ENCODE data around the gene RPL35.

Gene RPL35

GRCh38 chr9:124871156-124871561 is 9.4 kb upstream of the RPL35 start:
- no peaks in the 10 kb centered on the region for H3K27me3 ChIP-seq (ENCODE audit: control insufficient read depth, insufficient read depth, low read length)
- no peak overlapping the region for H2AFZ ChIP-seq
- no peak overlapping the region for H3K9ac ChIP-seq
- no peak overlapping the region for H3K4me2 ChIP-seq (ENCODE audit: low read length)
- no peak overlapping the region for H3K27ac ChIP-seq
- H3K4me3 ChIP-seq (ENCODE audit: low read depth, low read length): no peak overlapping the region
- no peaks in the 10 kb centered on the region for H3K36me3 ChIP-seq (ENCODE audit: control insufficient read depth, insufficient read depth, low read length)
- H3K9me3 ChIP-seq (ENCODE audit: control insufficient read depth, low read length): no peaks in the 10 kb centered on the region
- TF ChIP-seq CTCF (IDR thresholded peaks at IDR 0.05): no peak
- peaks cover 15% of the 10 kb centered on the region for H3K79me2 ChIP-seq
- H3K4me1 ChIP-seq: peaks cover 2% of the 10 kb centered on the region

GRCh38 chr9:124870723-124871122 is 9.0 kb upstream of the RPL35 start:
- Histone ChIP-seq H3K79me2 (peaks cover 15% of the 10 kb centered on the region), H3K27me3 (ENCODE audit: control insufficient read depth, insufficient read depth, low read length) (no peaks in the 10 kb centered on the region), H3K4me1 (peaks cover 2% of the 10 kb centered on the region), H2AFZ (no peak overlapping the region), H3K4me3 (ENCODE audit: low read depth, low read length) (peak overlapping the region; percentile 85), H3K4me2 (ENCODE audit: low read length) (peak overlapping the region; percentile 92), H3K27ac (peak overlapping the region; percentile 42), H3K9ac (no peak overlapping the region), H3K9me3 (ENCODE audit: control insufficient read depth, low read length) (no peaks in the 10 kb centered on the region), H3K36me3 (ENCODE audit: control insufficient read depth, insufficient read depth, low read length) (no peaks in the 10 kb centered on the region)
- no peak for TF ChIP-seq CTCF (IDR thresholded peaks at IDR 0.05)

- H3K27me3 ChIP-seq (ENCODE audit: control insufficient read depth, insufficient read depth, low read length): no peaks in the 10 kb centered on the region
- TF ChIP-seq CTCF (IDR thresholded peaks at IDR 0.05): no peak
- H3K4me2 ChIP-seq (ENCODE audit: low read length): peak overlapping the region; percentile 92
- H3K9ac ChIP-seq: no peak overlapping the region
- no peaks in the 10 kb centered on the region for H3K36me3 ChIP-seq (ENCODE audit: control insufficient read depth, insufficient read depth, low read length)
- peak overlapping the region; percentile 85 for H3K4me3 ChIP-seq (ENCODE audit: low read depth, low read length)
- peaks cover 15% of the 10 kb centered on the region for H3K79me2 ChIP-seq
- peaks cover 2% of the 10 kb centered on the region for H3K4me1 ChIP-seq
- no peak overlapping the region for H2AFZ ChIP-seq
- peak overlapping the region; percentile 49 for H3K27ac ChIP-seq
- H3K9me3 ChIP-seq (ENCODE audit: control insufficient read depth, low read length): no peaks in the 10 kb centered on the region
Measured at GRCh38 chr9:124869986-124870560, 8.3 kb upstream of the RPL35 start.

- Histone ChIP-seq H3K36me3 (ENCODE audit: control insufficient read depth, insufficient read depth, low read length) (no peaks in the 10 kb centered on the region), H3K4me1 (peaks cover 2% of the 10 kb centered on the region), H3K9ac (peak overlapping the region; percentile 46), H3K4me3 (ENCODE audit: low read depth, low read length) (peak overlapping the region; percentile 85), H3K27ac (peak overlapping the region; percentile 49), H3K4me2 (ENCODE audit: low read length) (peak overlapping the region; percentile 92), H3K9me3 (ENCODE audit: control insufficient read depth, low read length) (no peaks in the 10 kb centered on the region), H3K79me2 (peaks cover 15% of the 10 kb centered on the region), H2AFZ (peak overlapping the region; percentile 93), H3K27me3 (ENCODE audit: control insufficient read depth, insufficient read depth, low read length) (no peaks in the 10 kb centered on the region)
- TF ChIP-seq CTCF (IDR thresholded peaks at IDR 0.05): no peak
Measured at GRCh38 chr9:124869466-124869985, 7.8 kb upstream of the RPL35 start.
